GM12878 (cell line): ENCODE data around the gene SMIM27. TPM values are rescaled to one million over a fixed set of nuclear protein-coding genes. Genes with fewer than 3 reads are reported as not detected.

ENCODE experiments used
- ATAC-seq: fragments of 200-7000 bp; cut with Tn5 transposase; 3 replicates; pipeline ENCODE4 v1.9.1; 2020; ENCODE audit warnings: mild to moderate bottlenecking, moderate library complexity
- BruUV-seq: library from RNA; stranded (reverse); fragments of 400-500 nt; replicated peaks from 2 replicates; lab custom pipeline; 2021; lab: Mats Ljungman, UMichigan
- CTCF ChIA-PET: fragments of 300-600 bp; sonication (Branson Sonifier 250); formaldehyde crosslinking; extraction: SDS; loops from one replicate; lab custom pipeline; 2021; ENCODE audit warnings: inconsistent platforms; lab: Yijun Ruan, JAX
- POLR2A ChIA-PET: fragments of 350-600 bp; formaldehyde crosslinking; extraction: SDS; loops from one replicate; lab custom pipeline; 2021; ENCODE audit warnings: inconsistent platforms; lab: Charles Lee
- RAD21 ChIA-PET: fragments of 300-600 bp; sonication (Branson Sonifier 250); formaldehyde crosslinking; loops from one replicate; lab custom pipeline; 2023; ENCODE audit warnings: antibody characterized with exemption; ENCODE audit not compliant: unreplicated experiment; lab: Charles Lee
- SMC1A ChIA-PET: fragments of 300-600 bp; sonication (Branson Sonifier 250); formaldehyde crosslinking; loops from one replicate; lab custom pipeline; 2023; ENCODE audit not compliant: unreplicated experiment, uncharacterized antibody; lab: Charles Lee
- DNase-seq: peaks from one replicate; pipeline ENCODE4 v3.0.0-alpha.2; 2011; ENCODE audit warnings: low read depth, low spot score
- FAIRE-seq: peaks from 3 replicates; lab custom pipeline; 2011; peaks lifted over from hg19 to GRCh38; lab: Jason Lieb, UNC
- H2AFZ ChIP-seq: 2 replicates; pipeline ENCODE4 v1.6.0; 2011; ENCODE audit warnings: low read depth, low read length, control low read depth; ENCODE audit not compliant: control insufficient read depth
- H3K27ac ChIP-seq: 2 replicates; pipeline ENCODE4 v1.5.1; 2011; ENCODE audit warnings: control low read depth; ENCODE audit not compliant: control insufficient read depth, insufficient read depth
- H3K27me3 ChIP-seq, 2 experiments: replicated peaks in 1 of 2; 2 replicates each; pipeline versions ENCODE4 v1.6.0 to v1.6.1; 2011; ENCODE audit warnings: low read length in 1 of 2; ENCODE audit not compliant: control insufficient read depth in 2 of 2, insufficient read depth in 2 of 2
- H3K36me3 ChIP-seq, 2 experiments: 2 replicates each; pipeline ENCODE4 v1.5.1; 2011; ENCODE audit warnings: low read length in 1 of 2; ENCODE audit not compliant: control insufficient read depth in 2 of 2, insufficient read depth in 2 of 2
- H3K4me1 ChIP-seq: 2 replicates; pipeline ENCODE4 v1.6.1; 2011; ENCODE audit warnings: mild to moderate bottlenecking, low read length, moderate library complexity, mixed read lengths; ENCODE audit not compliant: control insufficient read depth, insufficient read depth
- H3K4me2 ChIP-seq: 2 replicates; pipeline ENCODE4 v1.6.0; 2011; ENCODE audit warnings: control low read depth; ENCODE audit not compliant: control insufficient read depth, insufficient read depth
- H3K4me3 ChIP-seq: fragments of 200-600 bp; sonication (generic); 2 replicates; pipeline ENCODE4 v1.5.1; 2016
- H3K79me2 ChIP-seq: 2 replicates; pipeline ENCODE4 v1.6.0; 2011; ENCODE audit warnings: low read length; ENCODE audit not compliant: control insufficient read depth, insufficient read depth
- H3K9ac ChIP-seq: 2 replicates; pipeline ENCODE4 v1.8.0; 2011; ENCODE audit warnings: low read length, control low read depth, mixed read lengths; ENCODE audit not compliant: control insufficient read depth, insufficient read depth
- H3K9me3 ChIP-seq: replicated peaks from 3 replicates; pipeline ENCODE4 v1.5.1; 2011; ENCODE audit warnings: mild to moderate bottlenecking, low read length; ENCODE audit not compliant: control insufficient read depth, insufficient read depth
- H4K20me1 ChIP-seq: 2 replicates; pipeline ENCODE4 v1.6.0; 2011; ENCODE audit not compliant: control insufficient read depth, insufficient read depth
- BCLAF1 ChIP-seq: fragments of 450-650 bp; IDR thresholded peaks from 2 replicates; pipeline ENCODE4 v1.6.1; 2017; ENCODE audit warnings: antibody characterized with exemption, mild to moderate bottlenecking, moderate library complexity
- CBX5 ChIP-seq: sonication (generic); IDR thresholded peaks from 2 replicates; pipeline ENCODE4 v1.6.1; 2016; ENCODE audit warnings: low read depth, moderate library complexity, mild to moderate bottlenecking, inconsistent platforms
- FOS ChIP-seq: IDR thresholded peaks from 3 replicates; pipeline ENCODE4 v1.6.1; 2011; ENCODE audit warnings: borderline replicate concordance; ENCODE audit not compliant: insufficient read length; ENCODE audit errors: extremely low read depth
- IRF5 ChIP-seq: fragments of 450-650 bp; IDR thresholded peaks from 2 replicates; pipeline ENCODE4 v1.6.1; 2017; ENCODE audit warnings: borderline replicate concordance
- SPI1 ChIP-seq: IDR thresholded peaks from 2 replicates; pipeline ENCODE4 v1.6.1; 2011; ENCODE audit warnings: low read depth, mild to moderate bottlenecking, low read length, moderate library complexity, borderline replicate concordance; ENCODE audit not compliant: insufficient read depth
- WGBS: methylation state at CpG from one replicate; pipeline ENCODE4 v1.1.6; 2016; ENCODE audit warnings: low lambda C conversion rate; ENCODE audit not compliant: insufficient replicate concordance, insufficient coverage; ENCODE audit errors: missing lambda C conversion rate; 5-methylcytosine and 5-hydroxymethylcytosine counted together
- in situ Hi-C: fragments of 300-500 bp; cut with MboI; formaldehyde crosslinking; loops from 9 replicates; pipeline ENCODE4 v1.14.3; 2018; ENCODE audit warnings: mixed read lengths
- intact Hi-C: fragments of 100-400 bp; cut with micrococcal nuclease; formaldehyde crosslinking; loops from one replicate; pipeline ENCODE4 v1.14.2; 2022; ENCODE audit not compliant: unreplicated experiment
- polyA plus RNA-seq, 11 experiments: library from polyadenylated mRNA; depleted of rRNA in 4 of 11; unstranded in 6 of 11; stranded (reverse) in 5 of 11; fragments of >200 nt; fragmentation: Nextera tagmentation in 4 of 11; fragmentation: Illumina TruSeq in 1 of 11; extraction: Ambion mirVana in 4 of 11; extraction: Trizol in 1 of 11; gene quantifications; 1 replicate in 1 of 11; 2 replicates in 10 of 11; pipeline versions ENCODE4 v1.2.1 to v1.2.3, GENCODE V29; 2011 to 2016; ENCODE audit warnings: inconsistent platforms in 2 of 11, missing spikeins in 2 of 11, low read depth in 1 of 11
- total RNA-seq, 4 experiments: library from RNA; depleted of rRNA in 3 of 4; stranded (reverse); fragments of >200 nt in 3 of 4; fragmentation: Illumina TruSeq in 1 of 4; extraction: Trizol in 1 of 4; gene quantifications; 2 replicates each; pipeline versions ENCODE4 v1.2.1 to v1.2.3, GENCODE V29; 2013 to 2021
- TF ChIP-seq, protein P1 (sequence below): fragments of 450-650 bp; IDR thresholded peaks from 2 replicates; pipeline ENCODE4 v1.6.1; 2017; ENCODE audit warnings: mild to moderate bottlenecking, moderate library complexity
- TF ChIP-seq, protein P2 (sequence below): fragments of 450-650 bp; IDR thresholded peaks from 2 replicates; pipeline ENCODE4 v1.6.1; 2017; ENCODE audit warnings: mild to moderate bottlenecking, moderate library complexity
- TF ChIP-seq, protein P3 (sequence below): fragments of 450-650 bp; IDR thresholded peaks from 2 replicates; pipeline ENCODE4 v1.6.1; 2014; ENCODE audit warnings: mild to moderate bottlenecking

SMIM27 gene
- total and polyA plus RNA-seq, 10 of the 15 experiments (the other 5 are each of a cell fraction or from before 2014, with no cell fraction given), result 12.2 to 47.3 (median 26.5) TPM

DNA sequence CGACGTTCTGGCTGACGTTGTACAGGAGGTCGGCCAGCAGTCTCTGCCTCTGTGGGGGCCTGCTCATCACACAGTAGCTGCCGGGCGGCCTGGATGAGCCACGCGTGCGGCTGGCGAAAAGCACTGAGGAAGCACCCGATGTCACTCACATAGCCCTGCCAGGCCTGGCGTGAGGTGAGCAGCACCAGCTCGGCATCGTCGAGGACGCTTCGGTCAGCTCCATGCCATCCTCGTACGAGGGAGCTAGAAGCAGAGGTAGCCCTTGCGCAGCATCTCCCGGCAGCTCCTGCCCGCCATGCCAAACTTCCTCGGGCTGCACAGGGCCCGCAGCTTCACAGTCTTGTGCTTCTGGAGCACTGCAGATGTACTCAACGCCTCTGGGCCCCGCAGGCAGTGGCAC lies 14.6 kb downstream of the SMIM27 start:
- Histone ChIP-seq H3K9me3 (no peaks in the 10 kb centered on the region), H3K9ac (no peak overlapping the region), H4K20me1 (no peaks in the 10 kb centered on the region), H3K79me2 (peaks cover 21% of the 10 kb centered on the region), H2AFZ (no peak overlapping the region), H3K36me3 (peaks cover 9 to 13% of the 10 kb centered on the region in 2 experiments), H3K4me2 (no peak overlapping the region), H3K27me3 (no peaks in the 10 kb centered on the region), H3K27ac (no peak overlapping the region), H3K4me3 (no peak overlapping the region), H3K4me1 (no peaks in the 10 kb centered on the region; the same call in 1 of the 2 replicates)
- in situ Hi-C loops, result no loop called here
- ChIA-PET CTCF (interaction anchor here (1.1 to 5.4 kb wide), 3 partner anchors 13 to 188 kb away, joined by 3 to 21 read pairs (median 4); no protein-coding TSS in a partner anchor), POLR2A (interaction anchor here (0.6 kb wide), 1 partner anchor 14 kb away, joined by 3 read pairs; no protein-coding TSS in a partner anchor), RAD21 (no interaction called here), SMC1A (interaction anchor here (0.9 to 1.1 kb wide), 2 partner anchors 22 to 190 kb away, joined by 3 to 5 read pairs; no protein-coding TSS in a partner anchor)
- no peak for DNase-seq
- ATAC-seq, result no peak
- WGBS, result 98% methylated on average over 26 of the region's 26 CpGs
- no TSS peak for BruUV-seq
- FAIRE-seq, result no peak
- TF ChIP-seq, protein P1, sequence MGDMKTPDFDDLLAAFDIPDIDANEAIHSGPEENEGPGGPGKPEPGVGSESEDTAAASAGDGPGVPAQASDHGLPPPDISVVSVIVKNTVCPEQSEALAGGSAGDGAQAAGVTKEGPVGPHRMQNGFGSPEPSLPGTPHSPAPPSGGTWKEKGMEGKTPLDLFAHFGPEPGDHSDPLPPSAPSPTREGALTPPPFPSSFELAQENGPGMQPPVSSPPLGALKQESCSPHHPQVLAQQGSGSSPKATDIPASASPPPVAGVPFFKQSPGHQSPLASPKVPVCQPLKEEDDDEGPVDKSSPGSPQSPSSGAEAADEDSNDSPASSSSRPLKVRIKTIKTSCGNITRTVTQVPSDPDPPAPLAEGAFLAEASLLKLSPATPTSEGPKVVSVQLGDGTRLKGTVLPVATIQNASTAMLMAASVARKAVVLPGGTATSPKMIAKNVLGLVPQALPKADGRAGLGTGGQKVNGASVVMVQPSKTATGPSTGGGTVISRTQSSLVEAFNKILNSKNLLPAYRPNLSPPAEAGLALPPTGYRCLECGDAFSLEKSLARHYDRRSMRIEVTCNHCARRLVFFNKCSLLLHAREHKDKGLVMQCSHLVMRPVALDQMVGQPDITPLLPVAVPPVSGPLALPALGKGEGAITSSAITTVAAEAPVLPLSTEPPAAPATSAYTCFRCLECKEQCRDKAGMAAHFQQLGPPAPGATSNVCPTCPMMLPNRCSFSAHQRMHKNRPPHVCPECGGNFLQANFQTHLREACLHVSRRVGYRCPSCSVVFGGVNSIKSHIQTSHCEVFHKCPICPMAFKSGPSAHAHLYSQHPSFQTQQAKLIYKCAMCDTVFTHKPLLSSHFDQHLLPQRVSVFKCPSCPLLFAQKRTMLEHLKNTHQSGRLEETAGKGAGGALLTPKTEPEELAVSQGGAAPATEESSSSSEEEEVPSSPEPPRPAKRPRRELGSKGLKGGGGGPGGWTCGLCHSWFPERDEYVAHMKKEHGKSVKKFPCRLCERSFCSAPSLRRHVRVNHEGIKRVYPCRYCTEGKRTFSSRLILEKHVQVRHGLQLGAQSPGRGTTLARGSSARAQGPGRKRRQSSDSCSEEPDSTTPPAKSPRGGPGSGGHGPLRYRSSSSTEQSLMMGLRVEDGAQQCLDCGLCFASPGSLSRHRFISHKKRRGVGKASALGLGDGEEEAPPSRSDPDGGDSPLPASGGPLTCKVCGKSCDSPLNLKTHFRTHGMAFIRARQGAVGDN, result no peak
- TF ChIP-seq BCLAF1 (no peak), FOS (no peak), SPI1 (no peak), IRF5 (no peak), CBX5 (no peak)
- TF ChIP-seq, protein P2, sequence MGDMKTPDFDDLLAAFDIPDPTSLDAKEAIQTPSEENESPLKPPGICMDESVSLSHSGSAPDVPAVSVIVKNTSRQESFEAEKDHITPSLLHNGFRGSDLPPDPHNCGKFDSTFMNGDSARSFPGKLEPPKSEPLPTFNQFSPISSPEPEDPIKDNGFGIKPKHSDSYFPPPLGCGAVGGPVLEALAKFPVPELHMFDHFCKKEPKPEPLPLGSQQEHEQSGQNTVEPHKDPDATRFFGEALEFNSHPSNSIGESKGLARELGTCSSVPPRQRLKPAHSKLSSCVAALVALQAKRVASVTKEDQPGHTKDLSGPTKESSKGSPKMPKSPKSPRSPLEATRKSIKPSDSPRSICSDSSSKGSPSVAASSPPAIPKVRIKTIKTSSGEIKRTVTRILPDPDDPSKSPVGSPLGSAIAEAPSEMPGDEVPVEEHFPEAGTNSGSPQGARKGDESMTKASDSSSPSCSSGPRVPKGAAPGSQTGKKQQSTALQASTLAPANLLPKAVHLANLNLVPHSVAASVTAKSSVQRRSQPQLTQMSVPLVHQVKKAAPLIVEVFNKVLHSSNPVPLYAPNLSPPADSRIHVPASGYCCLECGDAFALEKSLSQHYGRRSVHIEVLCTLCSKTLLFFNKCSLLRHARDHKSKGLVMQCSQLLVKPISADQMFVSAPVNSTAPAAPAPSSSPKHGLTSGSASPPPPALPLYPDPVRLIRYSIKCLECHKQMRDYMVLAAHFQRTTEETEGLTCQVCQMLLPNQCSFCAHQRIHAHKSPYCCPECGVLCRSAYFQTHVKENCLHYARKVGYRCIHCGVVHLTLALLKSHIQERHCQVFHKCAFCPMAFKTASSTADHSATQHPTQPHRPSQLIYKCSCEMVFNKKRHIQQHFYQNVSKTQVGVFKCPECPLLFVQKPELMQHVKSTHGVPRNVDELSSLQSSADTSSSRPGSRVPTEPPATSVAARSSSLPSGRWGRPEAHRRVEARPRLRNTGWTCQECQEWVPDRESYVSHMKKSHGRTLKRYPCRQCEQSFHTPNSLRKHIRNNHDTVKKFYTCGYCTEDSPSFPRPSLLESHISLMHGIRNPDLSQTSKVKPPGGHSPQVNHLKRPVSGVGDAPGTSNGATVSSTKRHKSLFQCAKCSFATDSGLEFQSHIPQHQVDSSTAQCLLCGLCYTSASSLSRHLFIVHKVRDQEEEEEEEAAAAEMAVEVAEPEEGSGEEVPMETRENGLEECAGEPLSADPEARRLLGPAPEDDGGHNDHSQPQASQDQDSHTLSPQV, result no peak
- TF ChIP-seq, protein P3, sequence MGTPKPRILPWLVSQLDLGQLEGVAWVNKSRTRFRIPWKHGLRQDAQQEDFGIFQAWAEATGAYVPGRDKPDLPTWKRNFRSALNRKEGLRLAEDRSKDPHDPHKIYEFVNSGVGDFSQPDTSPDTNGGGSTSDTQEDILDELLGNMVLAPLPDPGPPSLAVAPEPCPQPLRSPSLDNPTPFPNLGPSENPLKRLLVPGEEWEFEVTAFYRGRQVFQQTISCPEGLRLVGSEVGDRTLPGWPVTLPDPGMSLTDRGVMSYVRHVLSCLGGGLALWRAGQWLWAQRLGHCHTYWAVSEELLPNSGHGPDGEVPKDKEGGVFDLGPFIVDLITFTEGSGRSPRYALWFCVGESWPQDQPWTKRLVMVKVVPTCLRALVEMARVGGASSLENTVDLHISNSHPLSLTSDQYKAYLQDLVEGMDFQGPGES, result no peak
- intact Hi-C loops, result no loop called here
